Measurements from ENCODE around the gene GSG1L.

The GSG1L gene

GRCh38 chr16:28090646-28091377 lies 27.3 kb upstream of the GSG1L start:
- DNase-seq = no peak

DNA sequence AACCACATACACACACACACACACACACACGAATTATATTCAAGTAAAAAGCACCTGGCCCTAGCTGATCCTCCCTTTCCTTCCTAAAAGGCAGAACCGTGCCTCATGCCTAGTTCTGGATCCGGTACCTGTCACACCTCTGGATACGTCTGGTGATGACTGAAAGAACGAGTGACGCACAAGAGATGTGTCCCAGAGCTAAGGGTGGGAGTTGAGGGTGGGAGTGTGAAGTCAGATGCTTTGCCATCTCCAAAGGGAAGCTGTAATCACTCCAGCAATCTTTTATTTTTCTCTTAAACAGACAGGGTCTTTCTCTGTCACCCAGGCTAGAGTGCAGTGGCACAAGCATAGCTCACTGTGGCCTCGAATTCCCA lies 26.5 kb upstream of the GSG1L start:
- no peak for DNase-seq

DNA sequence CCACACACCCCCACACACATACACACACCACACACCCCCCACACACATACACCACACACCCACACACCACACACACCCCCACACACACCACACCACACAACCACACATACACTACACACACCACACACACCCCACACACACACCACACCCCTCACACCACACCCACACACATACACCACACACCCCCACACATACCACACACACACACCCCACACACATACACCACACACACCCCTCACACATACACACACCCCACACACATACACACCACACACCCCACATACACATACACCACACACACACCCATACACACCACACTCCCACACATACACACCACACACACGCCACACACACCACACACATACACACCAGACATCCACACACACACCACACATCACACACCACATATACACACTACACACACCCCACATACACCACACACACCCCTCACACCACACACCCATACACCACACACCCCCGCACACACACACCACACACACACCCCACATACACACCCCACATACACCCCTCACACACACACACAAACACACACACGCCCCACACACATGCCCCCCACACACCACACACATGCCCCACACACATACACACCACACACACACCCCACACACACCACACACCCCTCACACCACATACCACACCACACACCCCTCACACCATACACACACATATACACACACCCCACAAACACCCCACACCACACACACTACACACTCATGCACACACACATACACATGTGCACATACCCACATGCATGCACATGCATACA lies 25.9 kb upstream of the GSG1L start:
- DNase-seq = no peak

DNA sequence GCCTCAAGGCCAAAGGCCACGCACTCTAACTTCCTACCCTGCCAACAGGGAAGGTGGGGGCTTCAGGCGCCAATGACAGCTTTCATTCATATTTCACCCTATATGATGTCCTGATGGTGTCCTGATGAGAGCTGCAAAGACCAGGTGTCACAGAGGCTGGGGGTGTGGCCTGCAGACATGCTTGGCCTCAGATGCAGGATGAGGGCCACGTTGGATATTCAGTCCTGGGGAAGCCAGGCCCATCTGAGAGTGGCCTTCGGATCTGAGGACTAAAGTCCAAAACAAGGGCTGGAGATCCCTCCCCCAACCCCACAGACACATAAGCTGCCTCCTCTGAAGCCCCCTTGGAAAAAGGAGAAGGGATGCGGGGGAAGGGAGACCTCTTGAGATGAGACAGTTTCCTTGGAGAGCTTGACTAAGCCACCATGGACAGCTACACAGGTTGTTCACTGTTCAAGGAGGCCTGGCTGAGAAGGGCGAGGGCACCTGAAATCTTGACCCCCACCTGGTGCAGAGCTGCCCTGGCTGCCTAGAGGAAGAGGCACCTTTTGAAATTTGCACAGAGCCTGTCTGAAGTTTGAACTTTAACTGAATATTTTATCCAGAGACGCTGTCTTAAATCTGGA lies 24.3 kb upstream of the GSG1L start:
- DNase-seq = no peak

- no peak for DNase-seq
Observed at GRCh38 chr16:28087140-28087660, 23.7 kb upstream of the GSG1L start.

GRCh38 chr16:28086186-28087139 lies 22.9 kb upstream of the GSG1L start:
- no peak for DNase-seq

DNA sequence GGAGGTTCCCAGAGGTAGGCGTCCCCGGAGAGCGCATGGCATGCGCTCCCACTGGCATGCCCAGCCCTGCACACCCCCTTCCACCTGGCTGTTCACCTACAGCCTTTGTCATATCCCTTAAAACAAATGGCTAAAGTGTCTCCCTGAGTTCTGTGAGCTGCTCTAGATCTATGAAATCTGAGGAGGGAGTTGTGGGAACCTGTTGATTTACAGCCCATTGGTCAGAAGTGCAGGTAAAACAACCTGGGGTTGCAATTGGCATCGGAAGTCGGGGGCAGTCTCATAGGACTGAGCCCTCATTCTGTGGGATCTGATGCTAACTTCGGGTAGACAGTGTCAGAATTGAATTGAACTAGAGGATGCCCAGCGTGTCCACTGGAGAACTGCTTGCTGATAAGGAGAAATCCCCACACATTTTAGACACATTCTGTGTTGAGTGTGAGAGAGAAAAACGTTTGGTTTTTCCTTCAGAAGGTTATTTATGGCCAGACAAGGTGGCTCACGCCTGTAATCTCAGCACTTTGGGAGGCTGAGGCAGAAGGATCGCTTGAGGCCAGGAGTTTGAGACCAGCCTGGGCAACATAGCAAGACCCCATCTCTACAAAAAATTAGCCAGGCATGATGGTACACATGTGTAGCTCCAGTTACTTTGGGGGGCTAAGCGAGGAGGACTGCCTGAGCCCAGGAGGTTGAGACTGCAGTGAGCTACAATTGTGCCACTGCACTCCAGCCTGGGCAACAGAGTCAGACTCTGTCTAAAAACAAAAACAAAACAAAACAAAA lies 22.1 kb upstream of the GSG1L start:
- no peak for DNase-seq

- no peak for DNase-seq
Observed at GRCh38 chr16:28084209-28084608, 20.7 kb upstream of the GSG1L start.

DNA sequence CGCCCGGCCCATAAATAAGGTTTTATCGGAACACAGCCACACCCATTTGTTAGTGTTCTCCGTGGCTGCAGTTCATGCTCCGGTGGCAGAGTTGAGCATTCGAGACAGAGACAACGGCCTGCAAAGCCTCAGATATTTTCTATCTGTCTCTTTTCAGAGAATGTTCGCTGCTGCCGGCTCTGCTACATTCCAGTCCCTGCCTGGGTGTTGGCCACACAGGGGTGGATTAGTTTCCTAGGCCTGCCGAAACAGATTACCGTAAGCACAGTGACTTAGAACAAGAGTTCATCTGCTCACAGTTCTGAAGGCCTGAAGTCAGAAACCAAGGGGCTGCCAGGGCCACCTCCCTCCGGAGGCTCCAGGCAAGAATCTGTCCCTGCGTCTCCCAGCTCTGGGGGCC lies 19.1 kb upstream of the GSG1L start:
- DNase-seq = no peak

GRCh38 chr16:28081391-28081968 lies 18.0 kb upstream of the GSG1L start:
- no peak for DNase-seq

- DNase-seq = no peak
Observed at GRCh38 chr16:28078261-28078660, 14.7 kb upstream of the GSG1L start.

- no peak for DNase-seq
Observed at GRCh38 chr16:28073836-28074235, 10.3 kb upstream of the GSG1L start.

DNA sequence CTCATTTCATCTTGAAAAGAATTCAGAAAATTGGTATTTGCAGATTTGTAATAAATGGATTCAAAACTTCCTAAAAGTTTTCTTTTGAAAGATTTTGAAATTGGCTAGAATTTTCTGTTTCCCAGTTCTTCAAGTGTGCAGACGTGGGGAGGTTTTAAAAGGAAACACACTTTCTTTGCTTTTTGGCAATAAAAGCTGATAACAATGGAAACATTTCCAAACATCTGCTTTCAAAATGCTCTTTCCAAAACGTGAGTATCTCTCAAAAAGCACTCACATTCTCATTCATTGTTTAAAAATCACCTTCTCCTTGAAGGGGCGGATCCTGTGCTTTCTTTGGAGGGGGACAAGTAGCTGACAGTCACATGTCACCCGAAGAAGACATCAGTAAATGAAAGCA lies 8.6 kb upstream of the GSG1L start:
- no peak for DNase-seq

GRCh38 chr16:28069971-28070794 lies 6.7 kb upstream of the GSG1L start:
- DNase-seq = no peak

DNA sequence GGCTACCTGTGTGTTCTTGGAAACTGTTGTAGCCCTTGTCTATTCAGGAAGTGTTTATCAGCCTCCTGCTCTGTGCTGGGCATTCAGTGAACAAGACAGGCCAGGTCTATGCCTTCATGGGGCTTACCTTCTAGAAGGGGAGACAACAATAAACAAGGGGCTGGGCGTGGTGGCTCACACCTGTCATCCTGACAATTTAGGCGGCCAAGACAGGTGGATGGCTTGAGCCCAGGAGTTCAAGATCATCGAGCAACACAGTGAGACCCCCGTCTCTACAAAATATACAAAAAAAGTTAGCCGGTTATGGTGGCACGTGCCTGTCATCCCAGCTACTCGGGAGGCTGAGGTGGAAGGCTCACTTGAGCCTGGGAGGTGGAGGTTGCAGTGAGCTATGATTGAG lies 5.5 kb upstream of the GSG1L start:
- DNase-seq = no peak

- no peak for DNase-seq
Observed at GRCh38 chr16:28067604-28068379, 4.3 kb upstream of the GSG1L start.

DNA sequence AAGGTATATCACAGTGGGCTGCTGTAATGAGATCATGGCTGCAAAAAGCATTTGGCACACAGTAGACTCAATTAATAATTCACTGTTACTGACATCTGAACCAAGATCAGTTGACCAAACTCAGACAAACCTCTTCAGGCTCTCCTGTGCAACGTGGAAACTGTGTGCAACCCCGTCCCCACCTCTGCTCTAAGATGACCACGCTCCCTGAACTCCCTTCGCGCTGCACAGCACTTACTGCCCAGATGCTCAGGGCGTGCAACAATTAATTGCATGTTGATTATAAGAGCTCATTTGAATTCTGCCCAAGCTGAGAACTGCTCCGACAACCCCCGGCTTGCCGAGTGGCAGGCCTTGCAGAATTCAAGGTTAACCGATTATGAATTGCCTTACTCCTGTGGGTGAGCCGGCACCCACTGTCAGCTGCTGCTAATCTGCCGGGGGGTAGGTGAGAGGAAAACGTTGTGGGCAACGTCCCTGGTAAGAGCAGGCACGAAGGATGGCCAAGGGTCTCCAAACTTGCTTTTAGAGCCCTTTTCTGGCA lies 1.3 kb upstream of the GSG1L start:
- DNase-seq = no peak

DNA sequence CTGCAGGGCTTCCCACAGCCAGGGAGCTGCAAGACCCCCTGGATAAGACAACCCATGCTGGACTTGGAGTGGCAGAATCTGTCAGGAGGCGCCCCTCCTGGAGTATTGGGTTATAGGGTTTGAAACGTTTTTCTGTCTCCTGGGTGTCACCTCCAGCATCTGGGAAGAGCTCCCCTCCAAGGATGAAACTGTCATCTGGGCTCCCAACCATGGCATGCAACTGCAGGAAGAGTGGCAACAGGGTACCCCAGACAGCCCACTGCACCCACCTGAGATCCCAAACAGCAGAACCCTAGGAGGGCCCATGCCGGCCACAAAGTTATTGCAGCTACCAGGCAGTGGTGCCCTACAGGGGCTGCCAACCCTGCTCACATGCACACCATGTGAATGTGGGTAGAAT lies 636 bp upstream of the GSG1L start:
- DNase-seq = no peak

GRCh38 chr16:28062847-28063521 lies 530 bp downstream of the GSG1L start:
- no peak for DNase-seq
